ENCODE data around the gene SLC16A5.
A peak's percentile ranks its signal among the peaks of the same experiment; 100 is the strongest.

Gene SLC16A5

DNA sequence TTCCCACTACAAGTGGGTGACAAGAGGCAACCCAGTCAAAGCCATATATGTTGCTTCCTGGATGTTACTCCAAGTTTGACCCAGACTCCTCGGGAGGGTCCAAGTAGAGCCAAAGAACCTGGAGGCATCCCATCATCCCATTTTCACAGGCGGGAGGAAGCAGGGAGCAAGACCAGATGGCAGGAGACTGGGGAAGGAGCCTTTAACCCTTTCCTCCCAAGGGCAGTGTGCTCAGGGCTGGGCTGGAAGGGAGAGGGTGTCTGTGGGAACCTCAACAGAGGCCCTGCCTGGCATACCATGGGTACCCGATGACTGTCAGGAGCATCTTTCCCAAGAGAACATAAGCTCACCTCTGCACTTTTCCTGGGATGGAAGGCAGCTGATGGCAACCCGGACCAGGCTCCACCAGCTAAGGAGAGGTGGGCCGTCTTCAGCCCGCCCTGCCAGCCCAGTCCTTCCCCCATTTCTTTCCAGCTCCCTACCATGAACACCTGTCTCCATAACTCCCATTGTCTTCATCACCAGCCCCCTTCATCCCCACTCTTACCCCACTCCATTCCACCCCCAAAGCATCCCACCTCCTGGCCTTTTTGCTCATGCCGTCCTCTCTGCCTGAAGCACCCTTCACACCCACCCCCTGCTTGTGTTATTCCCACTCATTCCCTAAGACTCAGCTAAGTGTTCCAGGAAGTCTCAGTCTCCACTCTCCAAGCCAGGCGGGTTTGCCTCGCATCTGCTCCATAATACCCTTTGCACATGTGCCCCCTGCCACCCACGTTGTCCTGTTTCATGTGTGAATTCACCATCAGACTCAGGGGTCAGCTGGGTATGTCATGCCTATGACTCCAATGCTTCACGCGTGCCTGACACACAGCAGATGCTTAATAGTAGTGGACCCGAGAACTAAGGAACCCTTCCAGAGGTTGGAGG is 5.9 kb upstream of the SLC16A5 start:
- TF ChIP-seq EP300 (IDR thresholded peaks at IDR 0.05; ENCODE audit: borderline replicate concordance) (no peak), FOXM1 (IDR thresholded peaks at IDR 0.05; ENCODE audit: borderline replicate concordance, low read depth) (no peak), CEBPB (IDR thresholded peaks at IDR 0.05) (no peak), NFIC (IDR thresholded peaks at IDR 0.05) (no peak), REST (IDR thresholded peaks at IDR 0.05; ENCODE audit: low read depth) (no peak)

DNA sequence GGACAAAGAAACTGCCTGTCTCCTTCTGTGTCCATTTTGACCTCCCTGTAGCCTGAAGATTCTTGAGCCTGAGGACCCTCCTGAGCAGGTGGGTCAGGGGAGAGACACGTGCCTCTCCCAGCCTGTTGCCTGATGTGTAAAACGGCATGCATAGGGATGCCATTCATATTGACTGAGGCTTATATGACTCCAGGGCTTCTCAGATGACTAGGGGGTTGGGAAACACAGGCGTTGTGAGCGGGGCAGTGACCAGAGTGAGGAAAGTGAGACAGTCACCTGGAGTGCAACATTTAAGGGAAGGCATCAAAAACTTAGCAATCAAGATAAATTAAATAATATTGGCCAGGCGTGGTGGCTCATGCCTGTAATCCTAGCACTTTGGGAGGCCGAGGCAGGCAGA is 5.1 kb upstream of the SLC16A5 start:
- no peak for TF ChIP-seq YY1 (IDR thresholded peaks at IDR 0.05; ENCODE audit: low read depth)

DNA sequence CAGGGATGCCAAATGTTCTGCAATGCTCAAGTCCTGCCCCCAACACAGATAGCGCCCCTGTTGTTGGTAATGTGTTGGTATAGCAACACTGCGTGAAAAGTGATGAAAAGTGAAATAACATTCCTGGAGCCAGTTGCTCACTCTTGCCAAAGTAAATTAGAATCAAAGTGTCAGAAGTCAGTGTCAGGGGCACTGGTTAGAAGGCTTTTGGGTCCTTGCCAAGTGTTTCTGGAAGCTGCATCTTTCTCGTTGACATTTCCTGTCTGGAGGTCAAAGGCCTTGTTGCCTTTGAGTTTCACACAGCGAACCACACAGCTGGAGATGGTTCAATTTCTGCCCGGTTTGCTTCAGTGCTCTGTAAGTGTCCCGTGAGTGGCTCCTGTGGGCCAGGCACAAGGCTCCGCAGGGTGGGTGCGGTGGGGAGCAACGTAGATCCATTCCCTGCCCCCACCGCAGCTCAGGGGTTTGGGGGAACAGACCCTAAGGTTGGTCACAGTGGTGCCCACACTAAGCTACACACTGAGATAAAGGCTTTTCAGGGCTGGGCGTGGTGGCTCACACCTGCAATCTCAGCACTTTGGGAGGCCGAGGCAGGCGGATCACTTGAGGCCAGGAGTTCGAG is 3.6 kb upstream of the SLC16A5 start:
- TF ChIP-seq, protein P1, sequence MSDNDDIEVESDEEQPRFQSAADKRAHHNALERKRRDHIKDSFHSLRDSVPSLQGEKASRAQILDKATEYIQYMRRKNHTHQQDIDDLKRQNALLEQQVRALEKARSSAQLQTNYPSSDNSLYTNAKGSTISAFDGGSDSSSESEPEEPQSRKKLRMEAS (IDR thresholded peaks at IDR 0.05): no peak
- TF ChIP-seq ZBTB7A (IDR thresholded peaks at IDR 0.05; ENCODE audit: low read depth) (no peak), CREB1 (IDR thresholded peaks at IDR 0.05; ENCODE audit: low read depth) (no peak), TAF1 (IDR thresholded peaks at IDR 0.05; ENCODE audit: low read depth) (no peak), NFIC (IDR thresholded peaks at IDR 0.05) (peak; percentile 51), FOXM1 (IDR thresholded peaks at IDR 0.05; ENCODE audit: borderline replicate concordance, low read depth) (no peak), CEBPB (IDR thresholded peaks at IDR 0.05) (0 out of 2 replicates have a peak, but pooled peaks have one; percentile 6), RAD21 (IDR thresholded peaks at IDR 0.05; ENCODE audit: low read depth) (no peak), REST (IDR thresholded peaks at IDR 0.05; ENCODE audit: low read depth) (no peak)

- TF ChIP-seq RAD21 (IDR thresholded peaks at IDR 0.05; ENCODE audit: low read depth) (0 out of 2 replicates have a peak, but pooled peaks have one; percentile 2), TEAD4 (IDR thresholded peaks at IDR 0.05) (no peak), TCF12 (IDR thresholded peaks at IDR 0.05; ENCODE audit: low read depth) (no peak)
Observed at GRCh38 chr17:75086496-75087181, 1.1 kb upstream of the SLC16A5 start.

DNA sequence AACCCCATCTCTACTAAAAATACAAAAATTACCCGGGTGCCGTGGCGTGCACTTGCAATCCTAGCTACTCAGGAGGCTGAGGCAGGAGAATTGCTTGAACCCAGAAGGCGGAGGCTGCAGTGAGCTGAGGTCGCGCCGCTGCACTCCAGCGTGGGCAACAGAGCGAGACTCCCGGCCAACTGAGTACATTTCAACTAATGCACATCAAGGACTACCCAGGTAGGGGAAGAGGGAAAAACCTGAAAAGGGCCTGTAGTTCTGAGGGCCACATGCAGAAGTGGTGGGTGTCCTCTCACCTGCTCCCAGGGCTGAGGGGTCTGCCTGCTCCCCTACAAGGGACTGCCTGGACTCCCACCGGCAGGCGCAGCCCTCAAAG is 584 bp upstream of the SLC16A5 start:
- TF ChIP-seq ZBTB7A (IDR thresholded peaks at IDR 0.05; ENCODE audit: low read depth): no peak
- TF ChIP-seq FOXM1 (IDR thresholded peaks at IDR 0.05; ENCODE audit: borderline replicate concordance, low read depth): no peak
- TF ChIP-seq RAD21 (IDR thresholded peaks at IDR 0.05; ENCODE audit: low read depth): no peak

- no peak for TF ChIP-seq EP300 (IDR thresholded peaks at IDR 0.05; ENCODE audit: borderline replicate concordance)
- TF ChIP-seq CREB1 (IDR thresholded peaks at IDR 0.05; ENCODE audit: low read depth): no peak
- no peak for TF ChIP-seq TAF1 (IDR thresholded peaks at IDR 0.05; ENCODE audit: low read depth)
- no peak for TF ChIP-seq YY1 (IDR thresholded peaks at IDR 0.05; ENCODE audit: low read depth)
- no peak for TF ChIP-seq EGR1 (IDR thresholded peaks at IDR 0.05)
- 0 out of 2 replicates have a peak, but pooled peaks have one; percentile 17 for TF ChIP-seq NFIC (IDR thresholded peaks at IDR 0.05)
- TF ChIP-seq REST (IDR thresholded peaks at IDR 0.05; ENCODE audit: low read depth): no peak
- TF ChIP-seq TEAD4 (IDR thresholded peaks at IDR 0.05): peak; percentile 46
- TF ChIP-seq CEBPB (IDR thresholded peaks at IDR 0.05): no peak
- TF ChIP-seq RAD21 (IDR thresholded peaks at IDR 0.05; ENCODE audit: low read depth): no peak
- no peak for TF ChIP-seq ZBTB7A (IDR thresholded peaks at IDR 0.05; ENCODE audit: low read depth)
- no peak for TF ChIP-seq FOXM1 (IDR thresholded peaks at IDR 0.05; ENCODE audit: borderline replicate concordance, low read depth)
- no peak for TF ChIP-seq TCF12 (IDR thresholded peaks at IDR 0.05; ENCODE audit: low read depth)
- 0 out of 2 replicates have a peak, but pooled peaks have one; percentile 7 for TF ChIP-seq USF1 (IDR thresholded peaks at IDR 0.05)
Observed at GRCh38 chr17:75088465-75089417, 987 bp downstream of the SLC16A5 start.

Measured in Ishikawa (cell line).